GM21717 (cell line): ENCODE data around the gene MRPL53.
A peak's percentile ranks its signal among the peaks of the same experiment; 100 is the strongest.

Experiments
- ATAC-seq: cut with Tn5 transposase; IDR thresholded peaks from one replicate; pipeline ENCODE4 v1.9.1; 2021; ENCODE audit warnings: mild to moderate bottlenecking, moderate library complexity; ENCODE audit not compliant: unreplicated experiment

MRPL53 gene

GRCh38 chr2:74472086-74472944 is at the start of gene MRPL53:
Gene MRPL53 (minus strand): TSS chr2:74472680. CDS start chr2:74472660, 20 bp downstream.
- ATAC-seq: peak; percentile 78

GRCh38 chr2:74516650-74517049 is 44.2 kb upstream of the MRPL53 start:
- no peak for ATAC-seq

- ATAC-seq: no peak
Observed at GRCh38 chr2:74515981-74516633, 43.6 kb upstream of the MRPL53 start.

DNA sequence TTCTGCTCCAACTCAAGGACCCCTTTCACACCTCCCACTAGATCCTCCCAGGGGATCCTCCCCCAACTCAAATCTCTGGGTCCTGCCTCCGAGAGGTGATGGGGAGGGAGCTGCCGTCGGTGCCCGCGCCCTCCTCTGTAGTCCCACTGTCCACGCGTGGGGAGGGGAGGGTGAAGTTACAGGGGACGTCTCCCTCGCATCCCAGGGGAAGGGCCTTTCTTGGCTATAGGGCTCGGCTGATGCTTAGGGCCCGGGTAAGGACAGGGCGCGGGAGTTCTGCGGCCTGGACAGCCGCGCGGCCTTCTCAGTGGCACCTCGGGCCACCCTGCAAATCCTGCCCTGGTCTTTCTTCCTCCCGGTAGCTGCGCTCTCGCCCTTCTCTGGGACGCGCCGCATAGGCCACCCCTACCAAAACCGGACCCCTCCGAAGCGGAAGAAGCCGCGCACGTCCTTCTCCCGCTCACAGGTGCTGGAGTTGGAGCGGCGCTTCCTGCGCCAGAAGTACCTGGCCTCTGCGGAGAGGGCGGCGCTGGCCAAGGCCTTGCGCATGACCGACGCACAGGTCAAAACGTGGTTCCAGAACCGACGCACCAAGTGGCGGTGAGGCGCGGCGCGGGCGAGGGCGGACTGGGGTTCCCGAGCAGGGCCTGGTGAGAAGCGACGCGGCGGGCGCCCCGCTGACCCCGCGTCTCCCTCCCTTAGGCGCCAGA is 42.9 kb upstream of the MRPL53 start:
- no peak for ATAC-seq

DNA sequence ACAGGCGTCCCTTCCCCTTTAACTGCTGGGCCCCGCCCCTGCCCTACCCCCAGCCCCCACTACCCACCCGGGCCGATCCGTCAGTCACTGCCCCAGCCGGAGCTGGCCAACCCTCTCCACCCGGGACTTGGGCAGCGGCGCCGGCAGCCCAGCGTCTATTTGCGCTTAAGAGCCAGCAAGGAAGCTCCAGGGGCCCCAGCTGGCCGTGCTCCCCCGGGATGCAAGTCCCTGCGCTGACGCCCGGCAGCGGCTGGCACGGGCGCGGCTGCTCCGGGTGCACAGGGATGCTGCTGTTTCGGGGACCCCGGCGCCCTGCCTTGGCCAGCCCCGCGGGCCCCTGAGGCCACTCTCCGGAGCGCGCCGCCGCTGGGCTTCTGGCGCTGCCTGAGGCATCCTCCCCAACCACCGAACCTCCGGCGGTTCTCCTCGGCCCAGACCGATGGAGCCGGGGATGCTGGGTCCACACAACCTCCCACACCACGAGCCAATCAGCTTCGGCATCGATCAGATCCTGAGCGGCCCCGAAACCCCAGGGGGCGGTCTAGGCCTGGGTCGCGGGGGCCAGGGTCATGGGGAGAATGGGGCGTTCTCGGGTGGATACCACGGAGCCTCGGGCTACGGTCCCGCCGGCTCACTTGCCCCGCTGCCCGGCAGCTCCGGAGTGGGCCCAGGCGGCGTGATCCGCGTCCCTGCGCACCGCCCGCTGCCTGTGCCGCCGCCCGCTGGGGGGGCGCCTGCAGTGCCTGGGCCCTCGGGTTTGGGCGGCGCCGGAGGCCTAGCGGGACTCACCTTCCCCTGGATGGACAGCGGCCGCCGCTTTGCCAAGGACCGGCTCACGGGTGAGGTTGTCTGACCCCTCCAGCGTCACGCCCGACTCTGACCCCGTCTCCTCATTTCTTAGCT is 42.1 kb upstream of the MRPL53 start, which contains the start of gene TLX2:
TLX2 (plus strand) TSS at position 83 of the 903 bp plus-strand sequence; CDS start at position 440, 357 bp downstream.
- ATAC-seq: no peak

- ATAC-seq: no peak
Observed at GRCh38 chr2:74513605-74514367, 41.3 kb upstream of the MRPL53 start.

GRCh38 chr2:74512744-74513604 is 40.5 kb upstream of the MRPL53 start:
- no peak for ATAC-seq

DNA sequence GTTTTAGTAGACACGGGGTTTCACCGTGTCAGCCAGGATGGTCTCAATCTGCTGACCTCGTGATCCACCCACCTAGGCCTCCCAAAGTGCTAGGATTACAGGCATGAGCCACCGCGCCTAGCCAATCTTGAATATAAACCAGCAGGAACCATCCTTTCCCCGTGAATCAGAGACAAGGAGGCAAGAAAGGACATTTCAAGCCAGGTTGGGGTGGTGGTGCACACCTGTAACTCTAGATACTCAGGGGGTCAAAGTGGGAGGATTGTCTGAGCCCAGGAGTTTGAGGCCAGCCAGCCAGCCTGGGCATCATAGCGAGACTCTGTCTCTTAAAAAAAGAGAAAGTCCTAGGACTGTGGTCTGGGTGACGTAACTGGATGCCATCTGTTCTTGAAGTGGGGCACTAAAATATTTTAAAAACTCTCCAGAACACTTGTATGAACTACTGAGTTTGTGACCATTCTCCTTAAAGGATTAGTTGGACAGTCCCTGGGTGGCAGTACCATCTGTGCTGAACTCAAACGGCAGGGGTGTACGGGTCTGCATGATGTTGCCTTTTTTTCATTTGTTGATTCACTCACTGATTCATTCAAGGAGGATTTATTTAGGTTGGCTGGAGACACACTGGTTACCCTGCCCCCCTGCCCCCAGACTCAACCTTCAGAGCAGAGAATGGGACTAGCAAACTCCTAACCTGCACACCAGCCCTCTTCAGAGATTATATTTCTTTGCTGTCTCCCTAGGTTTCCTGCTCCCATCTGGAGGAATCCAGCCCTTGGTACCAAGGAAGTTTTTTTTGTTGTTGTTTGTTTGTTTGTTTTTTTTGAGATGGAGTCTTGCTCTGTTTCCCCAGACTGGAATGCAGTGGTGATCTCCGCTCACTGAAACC is 38.9 kb upstream of the MRPL53 start:
- ATAC-seq: no peak

- ATAC-seq: no peak
Observed at GRCh38 chr2:74510272-74510671, 37.8 kb upstream of the MRPL53 start.

GRCh38 chr2:74507926-74508520 is 35.5 kb upstream of the MRPL53 start:
- ATAC-seq: peak; percentile 10

GRCh38 chr2:74507145-74507925 is 34.9 kb upstream of the MRPL53 start, which contains the start of gene PCGF1:
Gene PCGF1 (minus strand): TSS chr2:74507695. CDS start chr2:74507668, 27 bp downstream.
- peak; percentile 91 for ATAC-seq

GRCh38 chr2:74505448-74506246 is 33.2 kb upstream of the MRPL53 start:
- ATAC-seq: no peak

- no peak for ATAC-seq
Observed at GRCh38 chr2:74504591-74504990, 32.1 kb upstream of the MRPL53 start.

GRCh38 chr2:74503506-74504475 is 31.3 kb upstream of the MRPL53 start:
- no peak for ATAC-seq
